Thoracic aorta (tissue), 2 donors: ENCODE measurements around the gene TMEM181. TPM values are rescaled to one million over a fixed set of nuclear protein-coding genes. Genes with fewer than 3 reads are reported as not detected.

Experiments
- ATAC-seq: fragments of 150-250 bp; one replicate; pipeline ENCODE4 v1.8.0; 2017; ENCODE audit warnings: low read depth; ENCODE audit not compliant: insufficient number of reproducible peaks, low FRiP score
- DNase-seq: peaks from one replicate; pipeline ENCODE4 v3.0.0-alpha.2; 2020; ENCODE audit warnings: low spot score
- H3K27ac ChIP-seq, 2 donors: fragments of 200-600 bp; sonication (generic); 1 replicate in 1 of 2; 2 replicates in 1 of 2; pipeline ENCODE4 v1.5.1; 2016; ENCODE audit warnings: mild to moderate bottlenecking in 2 of 2, moderate library complexity in 2 of 2
- H3K27me3 ChIP-seq: fragments of 200-600 bp; sonication (generic); replicated peaks from 2 replicates; pipeline ENCODE4 v1.6.0; 2016; ENCODE audit warnings: mild to moderate bottlenecking; ENCODE audit not compliant: insufficient read depth
- H3K36me3 ChIP-seq: fragments of 200-600 bp; sonication (generic); one replicate; pipeline ENCODE4 v1.5.1; 2016
- H3K4me1 ChIP-seq, 2 donors: fragments of 200-600 bp; sonication (generic); 1 replicate in 1 of 2; 2 replicates in 1 of 2; pipeline versions ENCODE4 v1.5.1 to v1.6.0; 2016; ENCODE audit warnings: low read depth in 2 of 2, mild to moderate bottlenecking in 1 of 2; ENCODE audit not compliant: control insufficient read depth in 1 of 2
- H3K4me3 ChIP-seq: fragments of 200-600 bp; sonication (generic); 2 replicates; pipeline ENCODE4 v1.5.1; 2016; ENCODE audit warnings: mild to moderate bottlenecking
- H3K9me3 ChIP-seq: fragments of 200-600 bp; sonication (generic); 2 replicates; pipeline ENCODE4 v1.5.1; 2016
- CTCF ChIP-seq: fragments of 200-600 bp; sonication (generic); IDR thresholded peaks from one replicate; pipeline ENCODE4 v1.5.1; 2019; ENCODE audit warnings: antibody characterized with exemption
- total RNA-seq, 2 donors: library from RNA; depleted of rRNA; stranded (reverse); fragments of >200 nt; gene quantifications; one replicate each; pipeline versions ENCODE4 v1.1.0 to v1.2.3, GENCODE V29; 2016

TMEM181 gene
- total RNA-seq, 2 donors from 2014 or later = 21.4 to 26.3 TPM

- ATAC-seq (no peak), DNase-seq (no peak)
- H3K4me1 ChIP-seq = peaks cover 16 to 23% of the 10 kb centered on the region in 2 donors
- H3K27ac ChIP-seq = no peak overlapping the region
- no peak overlapping the region for H3K4me3 ChIP-seq
- TF ChIP-seq CTCF = no peak
- peaks cover 22% of the 10 kb centered on the region for H3K36me3 ChIP-seq
- H3K27me3 ChIP-seq = no peaks in the 10 kb centered on the region
- H3K9me3 ChIP-seq = no peaks in the 10 kb centered on the region
Measured at GRCh38 chr6:158633127-158633526, 73.2 kb downstream of the TMEM181 start.

- H3K36me3 ChIP-seq = peaks cover 22% of the 10 kb centered on the region
- no peaks in the 10 kb centered on the region for H3K9me3 ChIP-seq
- H3K27ac ChIP-seq = no peak overlapping the region
- ATAC-seq (no peak), DNase-seq (no peak)
- H3K4me1 ChIP-seq = peaks cover 16 to 23% of the 10 kb centered on the region in 2 donors
- H3K27me3 ChIP-seq = no peaks in the 10 kb centered on the region
- H3K4me3 ChIP-seq = no peak overlapping the region
- no peak for TF ChIP-seq CTCF
Measured at GRCh38 chr6:158634695-158635426, 75.0 kb downstream of the TMEM181 start.

- no peak for DNase-seq
- Histone ChIP-seq H3K27me3 (no peaks in the 10 kb centered on the region), H3K36me3 (peaks cover 22% of the 10 kb centered on the region)
Measured at GRCh38 chr6:158635427-158636073, 75.7 kb downstream of the TMEM181 start.

GRCh38 chr6:158636778-158637177, 76.9 kb downstream of the TMEM181 start:
- ATAC-seq (no peak), DNase-seq (no peak)
- H3K9me3 ChIP-seq = no peaks in the 10 kb centered on the region
- peaks cover 13 to 14% of the 10 kb centered on the region in 2 donors for H3K4me1 ChIP-seq
- peaks cover 22% of the 10 kb centered on the region for H3K36me3 ChIP-seq
- H3K27ac ChIP-seq = no peak overlapping the region
- no peaks in the 10 kb centered on the region for H3K27me3 ChIP-seq
- TF ChIP-seq CTCF = no peak
- no peak overlapping the region for H3K4me3 ChIP-seq

More at GRCh38 chr6:158635427-158636073, 75.7 kb downstream of the TMEM181 start:
- Histone ChIP-seq H3K4me3 (no peak overlapping the region), H3K27ac (no peak overlapping the region), H3K4me1 (peaks cover 15 to 19% of the 10 kb centered on the region in 2 donors), H3K9me3 (no peaks in the 10 kb centered on the region)
- ATAC-seq = no peak
- no peak for TF ChIP-seq CTCF

GRCh38 chr6:158638324-158638854, 78.5 kb downstream of the TMEM181 start:
- no peaks in the 10 kb centered on the region for H3K27me3 ChIP-seq
- ATAC-seq = no peak
- no peak overlapping the region for H3K27ac ChIP-seq
- H3K36me3 ChIP-seq = peaks cover 22% of the 10 kb centered on the region
- H3K9me3 ChIP-seq = no peaks in the 10 kb centered on the region
- no peak overlapping the region for H3K4me3 ChIP-seq
- DNase-seq = no peak
- H3K4me1 ChIP-seq = peaks cover 16 to 24% of the 10 kb centered on the region in 2 donors
- TF ChIP-seq CTCF = no peak
